GM19397 (cell line): ENCODE measurements around the gene VPS54.

ENCODE experiments used
- ATAC-seq: cut with Tn5 transposase; IDR thresholded peaks from one replicate; pipeline ENCODE4 v1.9.1; 2021; ENCODE audit warnings: mild to moderate bottlenecking, moderate library complexity; ENCODE audit not compliant: unreplicated experiment

Gene VPS54, protein sequence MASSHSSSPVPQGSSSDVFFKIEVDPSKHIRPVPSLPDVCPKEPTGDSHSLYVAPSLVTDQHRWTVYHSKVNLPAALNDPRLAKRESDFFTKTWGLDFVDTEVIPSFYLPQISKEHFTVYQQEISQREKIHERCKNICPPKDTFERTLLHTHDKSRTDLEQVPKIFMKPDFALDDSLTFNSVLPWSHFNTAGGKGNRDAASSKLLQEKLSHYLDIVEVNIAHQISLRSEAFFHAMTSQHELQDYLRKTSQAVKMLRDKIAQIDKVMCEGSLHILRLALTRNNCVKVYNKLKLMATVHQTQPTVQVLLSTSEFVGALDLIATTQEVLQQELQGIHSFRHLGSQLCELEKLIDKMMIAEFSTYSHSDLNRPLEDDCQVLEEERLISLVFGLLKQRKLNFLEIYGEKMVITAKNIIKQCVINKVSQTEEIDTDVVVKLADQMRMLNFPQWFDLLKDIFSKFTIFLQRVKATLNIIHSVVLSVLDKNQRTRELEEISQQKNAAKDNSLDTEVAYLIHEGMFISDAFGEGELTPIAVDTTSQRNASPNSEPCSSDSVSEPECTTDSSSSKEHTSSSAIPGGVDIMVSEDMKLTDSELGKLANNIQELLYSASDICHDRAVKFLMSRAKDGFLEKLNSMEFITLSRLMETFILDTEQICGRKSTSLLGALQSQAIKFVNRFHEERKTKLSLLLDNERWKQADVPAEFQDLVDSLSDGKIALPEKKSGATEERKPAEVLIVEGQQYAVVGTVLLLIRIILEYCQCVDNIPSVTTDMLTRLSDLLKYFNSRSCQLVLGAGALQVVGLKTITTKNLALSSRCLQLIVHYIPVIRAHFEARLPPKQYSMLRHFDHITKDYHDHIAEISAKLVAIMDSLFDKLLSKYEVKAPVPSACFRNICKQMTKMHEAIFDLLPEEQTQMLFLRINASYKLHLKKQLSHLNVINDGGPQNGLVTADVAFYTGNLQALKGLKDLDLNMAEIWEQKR

DNA sequence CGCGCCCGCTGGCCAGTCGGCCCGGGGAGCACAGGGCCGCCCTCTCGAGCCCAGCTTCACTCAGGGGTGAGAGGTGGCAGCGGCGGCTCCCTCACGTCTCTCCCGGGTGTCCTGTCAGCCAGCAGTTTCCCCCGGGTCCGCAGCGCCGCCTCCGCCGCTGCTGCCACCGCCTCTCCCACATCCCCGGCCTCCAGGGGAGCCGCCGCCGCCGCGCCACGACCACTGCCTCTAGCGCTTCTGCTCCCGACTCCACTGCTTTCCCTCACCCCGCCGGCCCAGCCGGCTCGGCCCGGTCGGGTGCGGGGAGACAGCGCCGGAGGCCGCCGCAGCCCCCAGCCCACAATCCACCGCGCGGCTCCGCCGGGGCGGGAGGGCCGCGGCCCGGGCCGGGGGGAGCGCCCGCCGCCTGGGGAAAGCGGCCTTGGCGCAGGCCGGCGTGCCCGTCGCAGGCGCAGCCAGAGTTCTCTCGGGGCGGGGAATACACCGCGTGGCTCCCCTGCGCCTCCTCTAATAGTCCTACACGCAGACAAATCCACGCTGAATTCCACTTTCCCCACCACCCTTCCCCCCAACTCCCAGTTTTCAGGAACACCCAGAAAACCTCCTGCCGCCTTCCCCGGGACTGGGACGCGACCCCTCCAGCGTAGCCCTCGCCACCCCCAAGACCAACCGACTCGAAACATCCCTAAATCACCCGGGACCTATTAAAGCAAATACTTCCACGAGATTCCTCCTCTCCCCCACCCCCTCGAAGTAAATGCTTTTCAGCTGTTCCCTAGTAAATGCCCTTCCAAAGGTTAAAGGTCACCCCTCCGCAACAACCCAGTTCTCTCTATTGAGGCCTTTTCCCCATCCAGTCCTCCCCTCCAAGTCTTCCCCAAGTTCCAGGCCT is at the start of gene VPS54:
Gene VPS54, minus strand, starts transcription at position 346 of the 892 bp plus-strand sequence. CDS start 35,429 bp downstream, outside the sequence.
- peak; percentile 65 for ATAC-seq

DNA sequence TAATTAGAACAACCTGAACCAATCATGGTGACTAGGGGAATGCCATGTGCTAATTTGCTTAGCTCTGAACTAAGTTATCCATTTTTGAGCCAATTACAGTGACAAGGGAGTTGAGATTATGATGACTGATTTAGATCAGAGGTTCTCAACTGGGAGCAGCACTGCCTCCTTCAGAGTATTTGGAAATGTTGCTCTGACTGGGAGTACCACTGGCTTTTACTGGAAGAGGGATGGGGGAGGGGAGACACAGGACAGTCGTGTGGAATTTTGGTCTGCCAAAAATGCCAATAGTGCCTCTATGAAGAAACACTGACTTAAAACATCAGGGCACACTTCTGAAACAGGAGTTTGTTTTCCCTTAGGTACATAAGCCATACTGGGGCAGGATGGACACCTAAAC is 48.1 kb upstream of the VPS54 start:
- ATAC-seq, result no peak

DNA sequence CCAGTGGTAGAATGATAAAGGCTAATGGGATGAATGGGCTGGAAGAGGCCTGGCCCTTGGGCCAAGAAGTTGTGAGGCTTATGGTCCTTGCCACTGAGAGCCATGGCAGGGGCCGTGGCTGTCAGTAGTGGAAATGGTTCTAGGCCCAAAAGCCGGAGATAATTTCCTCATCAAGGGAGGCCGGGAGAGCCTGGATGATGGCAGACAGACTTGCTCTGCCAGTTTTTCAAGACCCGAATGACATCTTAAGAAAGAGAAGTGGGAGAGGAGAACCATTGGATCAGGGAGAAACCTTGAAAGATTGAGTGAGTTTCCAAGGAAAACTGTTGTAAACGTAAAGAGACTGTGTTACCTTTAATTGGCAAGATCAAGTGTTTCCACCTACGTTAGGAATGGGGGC is 46.3 kb upstream of the VPS54 start:
- no peak for ATAC-seq

DNA sequence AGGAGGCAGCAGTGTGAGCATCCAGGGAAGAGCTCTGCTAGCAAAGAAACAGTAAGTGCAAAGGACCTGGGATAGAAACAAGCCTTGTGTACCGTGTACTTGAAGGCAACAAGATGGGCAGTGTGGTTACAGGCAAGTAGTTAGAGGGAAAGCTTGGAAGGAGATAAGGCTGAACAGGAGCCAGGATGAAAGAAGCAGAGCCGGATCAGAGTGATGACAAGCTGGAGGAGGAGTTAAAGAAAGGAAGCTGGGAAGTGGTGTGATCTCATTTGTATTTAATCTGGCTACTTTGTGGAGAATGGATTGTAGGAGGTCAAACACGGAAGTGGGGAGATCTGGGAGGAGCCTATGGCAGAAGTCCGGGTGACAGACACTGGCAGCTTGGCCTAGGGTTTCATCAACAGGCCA is 44.7 kb upstream of the VPS54 start:
- ATAC-seq, result no peak

DNA sequence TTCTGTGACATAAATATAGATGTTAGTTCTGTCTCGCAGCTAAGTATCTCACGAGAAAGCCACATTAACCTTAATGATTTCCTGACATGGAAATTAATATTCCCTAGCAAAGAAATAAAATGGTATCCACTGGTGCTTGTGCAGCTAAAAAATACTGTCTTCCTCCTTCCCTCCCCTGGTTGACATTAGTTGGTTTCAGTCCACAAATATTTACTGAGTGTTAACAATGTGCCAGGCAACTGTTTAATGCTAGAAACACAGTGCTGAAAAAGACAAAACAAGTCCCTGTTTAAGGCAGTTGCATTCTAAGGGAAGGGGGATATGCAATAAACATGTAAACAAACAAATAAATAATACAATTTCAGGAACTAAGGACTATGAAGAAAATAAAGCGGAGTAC is 44.2 kb upstream of the VPS54 start:
- ATAC-seq, result no peak

DNA sequence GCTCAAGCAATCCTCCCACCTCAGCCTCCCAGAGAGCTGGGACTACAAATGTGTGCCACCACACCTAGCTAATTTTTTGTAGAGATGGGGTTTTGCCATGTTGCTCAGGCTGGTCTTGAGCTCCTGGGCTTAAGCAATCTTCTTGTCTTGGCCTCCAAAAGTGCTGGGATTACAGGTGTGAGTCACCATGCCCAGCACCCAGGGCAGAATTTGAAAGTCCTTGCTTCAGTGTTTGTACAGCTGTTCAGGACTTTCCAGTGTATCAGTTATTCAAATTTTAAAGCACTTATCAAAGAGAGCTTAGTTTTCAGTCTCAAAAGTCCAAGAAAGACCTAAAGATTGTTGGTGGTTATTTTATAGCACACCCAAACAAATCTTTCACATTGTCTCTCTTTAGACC is 43.6 kb upstream of the VPS54 start:
- peak; percentile 60 for ATAC-seq

DNA sequence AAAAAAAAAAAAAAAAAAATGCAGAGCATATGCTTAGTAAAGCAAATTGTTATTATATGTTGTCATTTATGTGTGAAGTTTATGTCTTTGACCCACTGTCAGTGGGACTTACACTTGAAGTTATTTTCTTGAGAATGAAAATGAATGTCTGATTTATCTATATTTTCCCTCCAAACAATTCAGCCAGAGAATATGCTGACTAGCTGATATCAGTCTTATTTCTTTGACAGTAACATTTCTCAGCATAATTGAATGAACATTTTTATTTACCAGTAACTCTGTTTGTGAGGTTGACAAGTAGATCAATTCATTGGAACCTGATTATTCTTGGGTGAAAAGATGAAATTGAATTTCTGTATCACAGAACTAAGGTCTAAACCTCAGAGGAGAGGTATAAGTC is 40.0 kb upstream of the VPS54 start:
- ATAC-seq, result no peak

DNA sequence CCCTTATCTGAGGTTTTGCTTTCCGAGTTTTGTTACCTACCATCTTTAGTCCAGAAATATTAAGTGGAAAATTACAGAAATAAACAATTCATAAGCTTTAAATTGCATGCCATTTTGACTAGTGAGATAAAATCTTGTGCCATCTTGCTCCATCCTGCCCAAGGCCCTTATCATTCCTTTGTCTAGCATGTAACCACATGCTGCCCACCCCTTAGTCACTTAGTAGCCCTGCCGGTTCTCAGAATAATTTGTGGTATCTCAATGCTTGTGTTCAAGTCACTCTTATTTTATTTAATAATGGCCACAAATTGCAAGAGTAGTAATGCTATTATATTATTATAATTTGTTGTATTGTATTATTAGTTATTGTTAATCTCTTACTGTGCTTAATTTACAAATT is 36.8 kb upstream of the VPS54 start:
- no peak for ATAC-seq

DNA sequence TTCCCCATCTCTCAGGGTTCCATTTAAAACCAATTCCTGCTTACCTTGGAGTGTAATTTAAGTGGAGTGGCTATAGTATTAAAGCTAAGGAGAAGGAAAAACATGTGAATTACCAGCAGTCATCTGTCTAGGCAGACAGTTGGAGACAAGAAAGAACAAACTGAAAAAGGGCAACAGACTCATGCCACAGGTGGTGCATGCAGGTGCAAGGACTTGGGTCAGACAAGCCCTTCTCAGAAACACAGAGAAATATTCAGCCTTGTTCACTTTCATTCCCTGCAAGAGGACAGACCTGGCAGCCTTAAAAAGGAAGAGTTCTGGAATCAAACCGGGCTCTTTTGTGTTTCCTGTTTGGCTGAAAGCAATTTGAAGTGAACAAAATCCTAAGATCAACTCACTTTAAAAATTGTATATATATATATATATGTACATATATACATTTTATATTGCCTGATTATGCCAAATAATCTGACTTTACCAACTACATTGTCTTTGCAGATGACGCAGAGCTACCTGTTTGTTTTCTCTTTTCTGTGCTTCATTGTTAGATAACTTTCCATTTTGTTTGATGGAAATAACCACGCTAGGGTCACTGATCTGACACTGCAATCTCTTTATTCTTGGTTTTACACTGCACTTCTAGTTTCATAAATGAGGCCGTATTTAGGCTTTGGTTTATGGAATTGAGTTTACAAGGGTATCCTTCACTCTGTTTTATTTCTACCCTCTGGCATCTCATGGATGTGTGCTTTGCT is 35.1 kb upstream of the VPS54 start:
- no peak for ATAC-seq

DNA sequence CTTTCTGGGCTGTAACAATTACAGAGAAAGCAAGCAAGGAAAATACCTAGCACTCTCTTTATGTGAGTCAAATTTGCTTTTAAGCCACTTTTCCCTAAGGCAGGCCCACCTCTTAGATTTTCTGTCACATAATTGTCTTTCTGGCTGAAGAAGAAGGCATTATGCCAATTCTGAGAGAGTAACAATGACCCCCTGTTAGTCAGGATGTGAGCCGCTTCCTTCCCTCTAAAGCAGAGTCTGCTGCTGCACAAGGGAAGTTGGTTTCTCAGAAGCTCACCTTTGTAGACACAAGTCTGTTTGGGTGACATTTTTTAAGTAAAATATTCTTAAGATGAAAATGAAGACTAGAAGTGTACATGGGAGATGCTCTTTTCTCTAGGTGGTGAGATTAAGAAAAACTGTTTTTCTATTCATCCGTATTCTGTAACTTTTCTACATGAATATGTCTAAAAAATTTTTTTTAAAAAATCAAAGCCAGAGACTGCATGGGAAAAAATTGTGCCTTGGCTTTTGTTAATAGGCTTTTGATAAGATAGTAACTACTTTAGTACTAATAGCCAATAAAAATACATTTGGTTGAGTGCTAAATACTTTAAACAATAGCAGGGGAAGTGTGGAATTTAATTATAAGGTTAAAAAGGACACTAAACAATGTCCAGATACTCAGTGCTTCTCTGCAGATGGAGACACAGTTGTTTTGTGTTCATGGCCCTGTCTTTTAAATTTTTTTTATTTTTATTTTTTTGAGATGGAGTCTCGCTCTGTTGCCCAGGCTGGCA is 33.4 kb upstream of the VPS54 start:
- ATAC-seq, result no peak

DNA sequence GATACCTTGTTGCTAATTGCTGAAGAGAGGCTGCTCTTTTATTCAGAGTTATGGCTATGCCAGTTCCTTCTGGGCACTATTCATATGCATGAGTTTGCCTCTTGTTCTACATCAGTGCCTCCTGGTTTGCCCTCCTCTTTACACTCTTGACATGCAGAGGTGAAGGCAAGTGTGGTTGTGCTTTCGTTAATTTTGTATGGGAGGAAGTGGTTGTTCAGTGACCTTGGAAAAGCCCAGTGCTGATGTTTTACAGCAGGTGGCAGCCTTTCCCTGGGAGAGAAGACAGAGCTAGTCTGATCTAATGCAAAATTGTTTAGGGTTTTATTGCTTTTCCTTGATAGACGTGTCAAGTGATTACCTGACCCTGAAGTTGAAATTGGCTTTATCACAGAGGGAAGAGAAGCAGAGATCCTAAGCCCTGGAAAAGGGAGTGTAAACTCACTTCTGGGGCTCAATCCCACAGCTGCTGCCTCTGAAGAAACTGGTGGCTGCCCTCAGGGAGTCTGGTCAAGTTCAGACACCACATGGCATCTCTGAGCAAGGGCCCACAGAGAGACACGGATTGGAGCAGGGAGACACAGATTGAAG is 30.5 kb upstream of the VPS54 start:
- ATAC-seq, result peak; percentile 83

DNA sequence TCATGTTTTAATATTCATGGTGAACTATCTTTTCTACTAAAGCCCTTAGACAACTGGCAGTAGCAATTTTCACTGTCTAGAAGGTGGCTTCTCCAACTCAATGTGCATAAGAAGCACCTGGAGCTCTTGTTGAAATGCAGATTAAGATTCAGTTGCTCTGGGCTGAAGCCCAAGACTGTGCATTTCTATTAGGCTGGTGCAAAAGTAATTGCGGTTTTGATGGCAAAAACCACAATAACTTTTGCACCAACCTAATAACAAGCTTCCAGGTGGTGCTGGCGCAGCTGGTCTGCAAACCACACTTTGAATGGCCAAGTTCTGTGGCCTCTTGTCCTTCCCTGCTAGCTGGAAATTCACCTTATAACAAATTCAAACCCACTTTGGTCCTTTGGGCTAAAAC is 26.7 kb upstream of the VPS54 start:
- no peak for ATAC-seq

DNA sequence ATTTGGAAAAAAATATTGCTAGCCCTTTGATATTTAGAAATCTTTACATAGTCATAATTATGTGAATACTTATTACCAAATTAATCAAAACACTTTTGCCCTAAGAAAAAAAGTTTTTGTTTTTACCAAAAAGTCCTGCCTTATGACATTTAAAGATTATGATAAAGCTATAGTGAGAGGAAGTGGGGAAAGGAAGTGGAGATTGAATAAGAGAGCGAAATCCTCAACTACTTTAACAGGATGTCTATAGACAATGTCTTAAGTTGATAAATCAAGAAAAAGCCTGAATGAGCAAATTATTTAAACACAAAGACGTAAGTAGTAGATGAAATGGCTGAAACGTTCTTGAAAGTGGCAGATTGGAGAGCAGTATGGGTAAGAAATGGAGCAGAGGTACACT is 20.9 kb upstream of the VPS54 start:
- no peak for ATAC-seq

DNA sequence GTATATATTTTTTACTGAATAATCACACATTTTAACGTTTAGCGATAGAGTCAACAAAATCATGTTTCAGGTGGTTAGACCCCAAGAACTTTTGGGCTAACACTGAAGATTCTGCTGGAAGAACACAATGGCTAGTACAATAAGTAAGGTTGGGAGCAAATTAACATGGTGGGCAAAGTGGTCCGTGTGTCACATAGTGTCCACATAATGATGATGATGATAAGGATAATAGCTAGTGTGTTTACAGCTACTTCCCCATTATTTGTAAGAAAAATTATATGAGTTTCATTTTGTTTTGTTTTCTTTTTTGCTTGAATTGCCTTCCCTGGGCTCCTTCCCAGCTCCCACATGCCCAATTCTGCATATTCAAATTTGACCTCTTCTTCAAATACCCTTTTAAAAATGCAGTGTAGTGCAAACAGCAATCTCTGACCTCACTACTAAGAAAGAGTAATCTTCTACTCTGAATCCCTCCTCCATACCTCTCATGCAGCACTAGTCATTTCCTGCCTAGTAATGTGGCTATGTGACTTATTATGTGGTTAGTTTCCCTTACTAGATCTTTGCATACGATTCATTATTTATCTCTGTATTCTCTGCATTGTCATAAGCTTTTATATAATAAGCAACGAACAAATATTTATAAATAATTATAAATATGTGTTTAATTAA is 16.9 kb upstream of the VPS54 start:
- ATAC-seq, result peak; percentile 72

DNA sequence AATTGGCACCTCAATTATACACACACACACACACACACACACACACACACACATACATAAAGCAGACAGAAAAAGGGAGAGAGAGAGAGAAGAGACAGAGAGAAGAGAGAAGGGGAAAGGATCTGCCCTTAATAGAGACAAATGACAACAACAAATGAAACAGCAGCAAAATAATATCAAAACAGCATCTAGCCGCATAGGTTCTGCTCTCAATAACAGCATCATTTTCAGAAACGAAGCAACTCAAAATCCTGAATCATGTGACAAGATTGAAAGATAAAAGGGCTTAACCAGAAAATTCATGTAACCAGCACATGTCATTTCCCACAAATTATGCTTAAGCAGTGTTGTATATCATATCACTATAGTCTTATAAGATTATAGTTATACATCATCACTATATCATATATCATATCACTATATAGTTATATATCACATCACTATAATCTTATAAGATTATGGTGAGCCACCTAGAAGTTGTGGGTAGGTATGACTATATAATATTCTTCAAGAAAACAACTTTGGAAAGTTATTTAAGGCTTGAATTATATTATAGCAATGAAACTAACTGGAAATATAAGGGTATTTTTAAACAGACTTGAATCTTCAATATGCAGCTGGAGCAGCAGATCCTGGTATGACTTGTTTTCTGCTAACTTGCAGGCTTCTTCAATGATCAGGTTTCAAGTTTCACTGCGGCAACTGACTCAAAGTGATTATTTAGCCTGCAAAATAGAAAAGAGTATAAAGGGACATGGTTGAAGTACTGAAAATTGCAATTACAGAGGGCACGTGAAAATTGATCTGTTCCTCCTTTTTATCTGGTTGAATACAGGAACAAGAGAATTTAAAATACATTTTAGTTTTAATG is 16.1 kb upstream of the VPS54 start:
- no peak for ATAC-seq

DNA sequence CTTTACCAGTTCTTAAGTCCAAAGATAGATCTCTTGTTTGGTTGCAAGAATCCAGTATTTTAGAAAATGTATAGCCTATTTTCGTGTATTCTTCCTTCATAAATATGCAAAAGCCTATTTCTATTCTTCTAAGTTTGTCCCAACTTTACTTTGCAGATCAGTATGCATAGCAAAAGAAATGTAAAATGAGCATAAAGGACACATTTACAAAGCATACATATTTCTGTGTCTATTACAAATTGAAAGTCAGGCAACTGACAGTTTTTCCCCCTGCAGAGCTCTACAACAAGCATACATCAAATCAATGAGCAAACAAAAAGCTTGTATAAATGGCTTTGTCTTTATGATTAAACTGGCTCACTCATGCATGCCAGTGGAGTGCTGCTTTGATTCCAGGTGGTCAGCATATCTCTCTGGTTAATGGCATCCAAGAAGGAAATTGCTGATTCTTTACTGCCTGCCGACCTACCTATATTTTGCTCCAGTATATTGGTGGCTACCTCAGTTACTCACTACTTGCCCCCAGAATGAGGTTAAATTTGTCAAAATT is 10.0 kb upstream of the VPS54 start:
- ATAC-seq, result no peak

DNA sequence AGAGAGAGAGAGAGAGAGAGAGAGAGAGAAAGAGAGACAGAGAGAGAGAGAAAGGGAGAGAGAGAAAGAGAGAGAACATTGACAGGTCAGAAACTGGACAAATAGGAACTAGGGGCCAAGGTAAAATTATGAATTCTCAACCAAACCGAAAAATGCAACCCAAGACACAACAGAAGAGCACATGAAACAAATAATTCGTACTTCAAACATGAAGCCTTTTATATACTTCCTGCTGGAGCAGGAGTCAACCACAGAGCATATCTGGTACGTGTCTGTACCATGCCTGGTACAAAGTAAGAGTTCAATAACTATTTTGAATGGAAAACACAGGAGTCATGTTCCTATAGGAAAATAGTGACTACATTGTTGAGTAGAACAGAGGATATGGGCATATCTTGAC is 6.5 kb upstream of the VPS54 start:
- ATAC-seq, result no peak
